HepG2 (cell line): ENCODE results near the gene CNOT8. TPM values are rescaled to one million over a fixed set of nuclear protein-coding genes. Genes with fewer than 3 reads are reported as not detected.

Experiments
- AGO1 ChIP-seq: fragments of 200-400 bp; formaldehyde crosslinking; IDR thresholded peaks from 2 replicates; pipeline ENCODE4 v1.6.1; 2017; ENCODE audit warnings: mild to moderate bottlenecking, low read depth, low read length, moderate library complexity; ENCODE audit not compliant: poor library complexity, severe bottlenecking
- FOXP4 ChIP-seq: sonication (generic); formaldehyde crosslinking; IDR thresholded peaks from 2 replicates; pipeline ENCODE4 v1.4.0; 2020; ENCODE audit warnings: missing genetic modification reagents
- HHEX ChIP-seq: IDR thresholded peaks from 2 replicates; pipeline ENCODE4 v1.6.1; 2016; ENCODE audit warnings: control low read depth
- MTA1 ChIP-seq: sonication (generic); formaldehyde crosslinking; IDR thresholded peaks from 2 replicates; pipeline ENCODE4 v1.4.0; 2020; ENCODE audit warnings: missing genetic modification reagents, mild to moderate bottlenecking, borderline replicate concordance
- NFIC ChIP-seq: IDR thresholded peaks from 2 replicates; pipeline ENCODE4 v1.6.1; 2012; ENCODE audit warnings: mild to moderate bottlenecking, low read length, inconsistent platforms
- RBFOX2 ChIP-seq: fragments of 200-400 bp; formaldehyde crosslinking; IDR thresholded peaks from 2 replicates; pipeline ENCODE4 v1.6.1; 2017; ENCODE audit warnings: low read depth, mild to moderate bottlenecking, low read length
- REL ChIP-seq: sonication (generic); formaldehyde crosslinking; conservative IDR thresholded peaks from 2 replicates; pipeline ENCODE4 v1.8.0; 2022; ENCODE audit warnings: mild to moderate bottlenecking, missing genetic modification reagents, moderate library complexity
- SMYD3 ChIP-seq: sonication (generic); formaldehyde crosslinking; IDR thresholded peaks from 2 replicates; pipeline ENCODE4 v1.8.1; 2023; ENCODE audit warnings: mild to moderate bottlenecking, missing genetic modification reagents
- ZBED4 ChIP-seq: sonication (generic); formaldehyde crosslinking; IDR thresholded peaks from 2 replicates; pipeline ENCODE4 v1.4.0; 2020; ENCODE audit warnings: missing genetic modification reagents, borderline replicate concordance
- ZNF501 ChIP-seq: sonication (generic); formaldehyde crosslinking; IDR thresholded peaks from 2 replicates; pipeline ENCODE4 v1.5.1; 2020; ENCODE audit warnings: mild to moderate bottlenecking, moderate library complexity, missing genetic modification reagents
- ZNF530 ChIP-seq: sonication (generic); formaldehyde crosslinking; IDR thresholded peaks from 2 replicates; pipeline ENCODE4 v1.5.0; 2020; ENCODE audit warnings: low read depth, mild to moderate bottlenecking, missing genetic modification reagents
- ZNF558 ChIP-seq: sonication (generic); formaldehyde crosslinking; IDR thresholded peaks from 2 replicates; pipeline ENCODE4 v1.9.0; 2022; ENCODE audit warnings: mild to moderate bottlenecking, missing genetic modification reagents, borderline replicate concordance
- ZNF563 ChIP-seq: sonication (generic); formaldehyde crosslinking; IDR thresholded peaks from 2 replicates; pipeline ENCODE4 v1.8.0; 2022; ENCODE audit warnings: mild to moderate bottlenecking, moderate library complexity, missing genetic modification reagents
- ZNF577 ChIP-seq: sonication (generic); formaldehyde crosslinking; IDR thresholded peaks from 2 replicates; pipeline ENCODE4 v1.4.0; 2020; ENCODE audit warnings: mild to moderate bottlenecking, low read depth, missing genetic modification reagents, borderline replicate concordance
- ZSCAN29 ChIP-seq: sonication (generic); formaldehyde crosslinking; conservative IDR thresholded peaks from 2 replicates; pipeline ENCODE4 v1.4.0; 2020; ENCODE audit warnings: mild to moderate bottlenecking, missing genetic modification reagents
- ZUFSP ChIP-seq: sonication (generic); formaldehyde crosslinking; IDR thresholded peaks from 2 replicates; pipeline ENCODE4 v1.9.0; 2021; ENCODE audit warnings: missing genetic modification reagents, mild to moderate bottlenecking, borderline replicate concordance
- polyA plus RNA-seq, 8 experiments: library from polyadenylated mRNA; depleted of rRNA in 3 of 8; stranded (reverse) in 7 of 8; unstranded in 1 of 8; fragments of >200 nt; fragmentation: Illumina TruSeq in 4 of 8; extraction: Trizol in 4 of 8; gene quantifications; 2 replicates each; pipeline versions ENCODE4 v1.2.1 to v1.2.3, GENCODE V29; 2011 to 2016; ENCODE audit warnings: low read depth in 4 of 8, missing spikeins in 1 of 8, mixed read lengths in 1 of 8; ENCODE audit not compliant: insufficient read depth in 1 of 8
- total RNA-seq, 5 experiments: library from RNA; depleted of rRNA; stranded (reverse); fragments of >200 nt; fragmentation: Illumina TruSeq; extraction: Trizol; gene quantifications; 2 replicates each; pipeline ENCODE4 v1.2.3, GENCODE V29; 2016; ENCODE audit warnings: low read depth in 1 of 5
- TF ChIP-seq, protein P1 (sequence below): sonication (generic); formaldehyde crosslinking; IDR thresholded peaks from 2 replicates; pipeline ENCODE4 v1.4.0; 2020; ENCODE audit warnings: missing genetic modification reagents

The CNOT8 gene
- total and polyA plus RNA-seq, 2 of the 13 experiments (the other 11 are each of a cell fraction or from before 2014, with no cell fraction given): 37.1 to 74.9 TPM

GRCh38 chr5:154850255-154851062 is 8.0 kb upstream of the CNOT8 start, which contains the start of gene FAXDC2 (continued):
- TF ChIP-seq ZBED4 (CRISPR knock-in tag): 0 out of 2 replicates have a peak, but pooled peaks have one; percentile 55
- no peak for TF ChIP-seq ZUFSP (CRISPR knock-in tag)
- TF ChIP-seq MTA1: no peak
- no peak for TF ChIP-seq RBFOX2
- no peak for TF ChIP-seq ZSCAN29 (CRISPR knock-in tag)
- TF ChIP-seq ZNF558 (CRISPR knock-in tag): no peak
- TF ChIP-seq NFIC: no peak
- TF ChIP-seq HHEX (CRISPR knock-in tag): no peak
- TF ChIP-seq, protein P1, sequence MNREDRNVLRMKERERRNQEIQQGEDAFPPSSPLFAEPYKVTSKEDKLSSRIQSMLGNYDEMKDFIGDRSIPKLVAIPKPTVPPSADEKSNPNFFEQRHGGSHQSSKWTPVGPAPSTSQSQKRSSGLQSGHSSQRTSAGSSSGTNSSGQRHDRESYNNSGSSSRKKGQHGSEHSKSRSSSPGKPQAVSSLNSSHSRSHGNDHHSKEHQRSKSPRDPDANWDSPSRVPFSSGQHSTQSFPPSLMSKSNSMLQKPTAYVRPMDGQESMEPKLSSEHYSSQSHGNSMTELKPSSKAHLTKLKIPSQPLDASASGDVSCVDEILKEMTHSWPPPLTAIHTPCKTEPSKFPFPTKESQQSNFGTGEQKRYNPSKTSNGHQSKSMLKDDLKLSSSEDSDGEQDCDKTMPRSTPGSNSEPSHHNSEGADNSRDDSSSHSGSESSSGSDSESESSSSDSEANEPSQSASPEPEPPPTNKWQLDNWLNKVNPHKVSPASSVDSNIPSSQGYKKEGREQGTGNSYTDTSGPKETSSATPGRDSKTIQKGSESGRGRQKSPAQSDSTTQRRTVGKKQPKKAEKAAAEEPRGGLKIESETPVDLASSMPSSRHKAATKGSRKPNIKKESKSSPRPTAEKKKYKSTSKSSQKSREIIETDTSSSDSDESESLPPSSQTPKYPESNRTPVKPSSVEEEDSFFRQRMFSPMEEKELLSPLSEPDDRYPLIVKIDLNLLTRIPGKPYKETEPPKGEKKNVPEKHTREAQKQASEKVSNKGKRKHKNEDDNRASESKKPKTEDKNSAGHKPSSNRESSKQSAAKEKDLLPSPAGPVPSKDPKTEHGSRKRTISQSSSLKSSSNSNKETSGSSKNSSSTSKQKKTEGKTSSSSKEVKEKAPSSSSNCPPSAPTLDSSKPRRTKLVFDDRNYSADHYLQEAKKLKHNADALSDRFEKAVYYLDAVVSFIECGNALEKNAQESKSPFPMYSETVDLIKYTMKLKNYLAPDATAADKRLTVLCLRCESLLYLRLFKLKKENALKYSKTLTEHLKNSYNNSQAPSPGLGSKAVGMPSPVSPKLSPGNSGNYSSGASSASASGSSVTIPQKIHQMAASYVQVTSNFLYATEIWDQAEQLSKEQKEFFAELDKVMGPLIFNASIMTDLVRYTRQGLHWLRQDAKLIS: no peak
- TF ChIP-seq AGO1: no peak
- TF ChIP-seq REL (CRISPR knock-in tag): no peak
- TF ChIP-seq ZNF530 (CRISPR knock-in tag): no peak
- TF ChIP-seq ZNF563 (CRISPR knock-in tag): no peak
- no peak for TF ChIP-seq ZNF577 (CRISPR knock-in tag)
- TF ChIP-seq FOXP4 (CRISPR knock-in tag): peak; percentile 47; the same call in 1 of the 2 replicates
- TF ChIP-seq SMYD3 (CRISPR knock-in tag): no peak
- TF ChIP-seq ZNF501: peak; percentile 63
